ENCODE data around the gene HCN2.

The HCN2 gene

DNA sequence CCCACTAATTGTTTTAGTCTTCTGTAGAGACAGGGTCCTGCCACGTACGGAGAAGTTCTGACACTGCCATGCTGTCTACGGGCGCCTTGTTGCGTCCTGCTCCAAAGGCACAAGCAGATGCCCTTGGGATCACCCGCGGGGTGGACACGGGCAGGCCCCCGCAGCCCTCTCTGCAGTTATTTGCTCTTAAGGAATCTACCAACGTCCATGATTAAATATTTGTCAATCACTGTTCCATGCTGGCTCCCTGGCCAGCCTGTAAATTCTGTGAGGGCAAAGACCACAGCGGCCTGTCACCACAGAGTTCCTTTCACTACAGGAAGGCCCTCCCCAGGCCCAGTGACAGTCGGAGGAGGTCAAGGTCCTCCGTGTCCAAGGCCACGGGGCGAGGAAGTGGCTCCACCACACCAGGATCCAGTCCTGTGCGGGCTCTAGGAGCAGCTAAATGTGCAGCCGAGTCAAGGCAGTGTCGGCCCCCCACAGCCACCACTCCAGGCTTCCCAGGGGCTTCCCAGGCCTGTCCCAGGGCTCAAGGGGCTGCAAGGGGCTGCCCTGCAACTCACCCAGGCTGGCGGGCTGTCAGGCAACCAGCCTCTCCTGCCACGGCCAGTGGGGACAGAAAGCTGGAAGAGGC lies 71.2 kb downstream of the HCN2 start:
- DNase-seq, result no peak

DNA sequence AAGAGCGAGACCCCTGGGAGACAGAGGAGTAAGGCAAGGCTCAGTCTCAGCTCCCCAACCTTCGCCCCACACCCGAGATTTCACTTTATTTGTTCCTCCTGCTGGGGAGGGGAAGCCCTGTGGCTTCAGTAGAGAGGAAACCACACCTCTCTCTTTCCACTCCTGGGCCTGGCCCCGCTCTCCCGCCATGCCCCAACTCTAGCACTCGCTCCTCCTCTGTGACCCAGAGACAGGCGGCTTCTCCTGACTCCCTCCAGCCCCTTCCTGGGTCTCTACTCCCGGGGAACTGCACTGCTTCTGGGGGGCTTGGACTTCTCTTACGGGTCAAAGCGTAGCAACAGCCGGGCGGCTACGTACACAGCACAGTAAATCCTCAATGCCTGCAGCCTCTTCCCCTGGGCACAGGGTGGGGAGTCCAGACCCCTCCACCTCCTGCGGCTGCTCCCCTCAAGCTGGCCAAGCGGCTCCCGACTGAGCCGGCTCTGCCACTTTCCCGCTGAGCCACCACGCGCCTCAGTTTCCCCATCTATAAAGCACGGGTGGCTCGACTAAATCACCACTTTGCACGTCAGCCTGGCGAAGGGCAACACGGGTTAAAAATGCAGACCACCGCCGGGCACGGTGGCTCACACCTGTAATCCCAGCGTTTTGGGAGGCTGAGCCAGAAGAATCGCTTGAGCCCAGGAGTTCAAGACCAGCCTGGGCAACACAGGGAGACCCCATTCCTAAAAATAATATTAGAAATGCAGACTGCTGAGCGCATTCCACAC lies 71.9 kb downstream of the HCN2 start:
- DNase-seq, result peak; percentile 80

DNA sequence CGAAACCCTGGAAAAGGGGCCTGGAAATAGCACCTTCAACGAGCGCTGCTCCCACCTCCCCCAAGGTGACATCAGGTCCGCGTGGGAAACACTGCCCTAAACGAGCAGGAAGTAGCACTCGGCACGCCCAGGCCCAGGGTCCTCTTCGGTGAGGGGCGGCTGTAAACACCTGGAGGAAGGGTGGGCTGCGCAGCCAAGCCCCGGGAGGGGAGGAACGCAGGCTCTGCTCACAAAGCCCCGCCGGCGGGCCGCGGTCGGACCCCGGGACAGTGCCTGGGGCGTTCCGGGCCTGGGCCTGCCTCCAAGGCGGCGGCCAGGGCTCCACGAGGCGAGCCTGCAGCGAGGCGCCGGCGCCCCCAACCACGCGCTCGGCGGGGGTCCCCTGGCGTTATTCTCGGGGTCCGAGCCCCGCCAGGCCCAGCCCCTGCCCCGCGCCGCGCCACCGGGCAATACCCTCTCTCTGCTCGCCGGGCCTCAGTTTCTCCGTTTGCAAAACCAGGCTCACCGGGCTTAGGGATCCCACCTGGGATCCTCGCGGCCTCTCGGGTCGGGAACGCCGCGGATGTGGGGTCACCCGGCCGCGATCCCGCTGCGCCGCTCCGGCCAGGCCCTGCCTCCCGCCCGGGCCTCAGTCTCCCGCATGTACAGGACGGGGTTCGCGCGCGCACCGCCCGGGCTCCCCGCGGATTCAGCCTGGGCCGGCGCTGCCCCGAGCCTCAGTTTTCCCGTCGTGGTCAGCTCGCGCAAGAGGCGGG lies 72.7 kb downstream of the HCN2 start:
- DNase-seq, result peak; percentile 78

DNA sequence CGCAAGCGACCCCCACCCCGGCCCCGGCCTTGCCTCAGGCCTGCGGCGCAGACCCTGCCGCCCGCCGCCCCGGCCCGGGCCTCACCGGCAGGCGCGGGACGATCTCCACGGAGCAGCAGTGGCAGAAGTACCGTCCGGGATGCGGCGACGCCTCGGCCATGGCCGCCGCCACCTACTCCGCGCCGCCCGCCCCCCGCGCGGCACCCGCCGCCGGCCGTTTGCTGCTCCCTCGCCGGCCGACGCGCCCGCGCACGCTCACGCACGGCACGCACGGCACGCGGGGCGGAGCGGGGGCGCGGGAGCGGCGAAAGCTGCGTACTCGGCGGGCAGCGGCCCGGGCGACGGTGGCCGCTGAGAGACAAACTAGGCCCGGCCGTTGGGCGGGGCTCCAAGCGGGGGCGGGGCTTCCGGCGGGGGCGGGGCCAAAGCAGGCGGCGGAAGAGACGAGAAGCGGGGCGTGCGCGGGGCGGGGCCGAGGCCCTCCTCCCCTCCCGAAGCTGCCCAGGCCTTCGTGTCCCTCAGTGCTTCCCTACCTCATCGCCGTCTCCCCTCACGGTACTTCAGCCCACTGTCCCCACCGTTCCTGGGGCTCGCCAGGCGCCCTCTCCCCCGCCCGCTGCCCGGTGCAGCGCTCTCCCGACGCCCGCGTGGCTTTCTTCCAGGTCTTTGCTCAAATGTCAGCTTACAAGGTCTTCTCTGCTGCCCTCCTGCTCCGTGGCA lies 73.4 kb downstream of the HCN2 start, which contains the start of gene RNF126:
Gene RNF126 (minus strand): TSS at position 253 of the 720 bp plus-strand sequence. CDS start 93 bp downstream, at position 160.
- peak; percentile 95 for DNase-seq

DNA sequence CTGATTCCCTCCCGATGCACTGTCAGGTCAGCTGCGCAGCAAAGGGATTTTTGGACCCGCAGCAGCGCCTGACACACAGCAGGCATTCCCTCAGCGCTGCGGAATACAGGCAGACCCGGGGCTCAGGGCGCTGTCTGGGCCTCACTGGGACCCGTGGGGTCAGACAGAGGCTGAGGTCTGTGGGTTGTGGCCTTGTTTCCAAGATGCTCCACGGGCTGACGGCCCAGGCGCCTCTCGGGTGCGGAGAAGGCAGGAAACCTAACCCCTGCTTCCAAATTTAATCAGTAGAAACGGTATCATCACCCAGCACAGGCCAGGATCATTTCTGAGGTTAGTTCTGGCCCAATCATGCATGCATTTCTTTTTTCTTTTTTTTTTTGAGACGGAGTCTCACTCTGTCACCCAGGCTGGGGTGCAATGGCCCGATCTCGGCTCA lies 74.0 kb downstream of the HCN2 start:
- no peak for DNase-seq

DNA sequence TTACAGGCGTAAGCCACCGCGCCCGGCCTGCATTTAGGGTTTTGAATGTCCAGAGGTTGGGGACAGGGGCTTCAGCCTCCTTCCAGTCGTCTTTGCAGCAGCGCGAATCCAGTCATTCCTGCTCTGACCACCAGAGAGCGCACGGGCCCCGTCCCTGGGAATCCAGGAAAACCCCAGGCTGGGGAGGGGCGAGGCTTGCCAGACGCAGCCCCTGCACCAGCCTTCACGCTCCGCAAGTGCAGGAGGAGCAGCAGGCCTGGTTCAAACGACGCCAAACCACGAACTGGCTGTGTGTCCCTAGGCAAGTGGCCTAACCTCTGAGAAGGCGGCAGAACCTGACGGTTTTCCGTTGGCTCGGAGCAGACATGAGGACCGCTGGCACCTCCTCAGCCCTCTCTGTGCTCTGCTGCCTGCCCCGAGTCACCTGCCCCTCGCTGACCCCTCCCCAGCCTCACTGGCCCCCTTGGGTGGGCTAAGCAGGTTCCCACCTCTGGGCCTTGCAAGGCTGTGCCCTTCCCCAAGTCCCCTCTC lies 75.3 kb downstream of the HCN2 start:
- DNase-seq, result peak; percentile 88
